GM06990 (cell line): Measurements from ENCODE around the gene VPS35.

Source experiments
- DNase-seq: peaks from one replicate; pipeline ENCODE4 v3.0.0-alpha.2; 2011; ENCODE audit not compliant: insufficient read length; ENCODE audit errors: extremely low read depth
- H3K27me3 ChIP-seq: replicated peaks from 2 replicates; pipeline ENCODE4 v1.6.0; 2011; ENCODE audit warnings: low read length; ENCODE audit not compliant: control insufficient read depth, insufficient read depth
- H3K36me3 ChIP-seq: 2 replicates; pipeline ENCODE4 v1.5.1; 2011; ENCODE audit warnings: low read length; ENCODE audit not compliant: control insufficient read depth, insufficient read depth
- H3K4me3 ChIP-seq: replicated peaks from 2 replicates; pipeline ENCODE4 v1.5.1; 2011; ENCODE audit warnings: low read depth, mild to moderate bottlenecking, control low read depth, low read length
- CTCF ChIP-seq: IDR thresholded peaks from 2 replicates; pipeline ENCODE4 v1.5.1; 2011; ENCODE audit warnings: low read length, control low read depth, mild to moderate bottlenecking, inconsistent platforms; ENCODE audit not compliant: insufficient read depth, poor library complexity, severe bottlenecking

The VPS35 gene

GRCh38 chr16:46700048-46700447 lies 11.1 kb upstream of the VPS35 start:
- Histone ChIP-seq H3K36me3 (peaks cover 15% of the 10 kb centered on the region), H3K27me3 (no peaks in the 10 kb centered on the region), H3K4me3 (no peak overlapping the region)
- no peak for DNase-seq
- TF ChIP-seq CTCF = no peak

- Histone ChIP-seq H3K4me3 (no peak overlapping the region), H3K36me3 (peaks cover 17% of the 10 kb centered on the region), H3K27me3 (no peaks in the 10 kb centered on the region)
- no peak for TF ChIP-seq CTCF
- no peak for DNase-seq
Measured at GRCh38 chr16:46696957-46697356, 8.0 kb upstream of the VPS35 start.

GRCh38 chr16:46695937-46696336 lies 7.0 kb upstream of the VPS35 start:
- no peak overlapping the region for H3K4me3 ChIP-seq
- no peak for DNase-seq
- H3K36me3 ChIP-seq = peaks cover 17% of the 10 kb centered on the region
- no peak for TF ChIP-seq CTCF
- H3K27me3 ChIP-seq = no peaks in the 10 kb centered on the region

GRCh38 chr16:46693598-46693997 lies 4.6 kb upstream of the VPS35 start:
- no peaks in the 10 kb centered on the region for H3K27me3 ChIP-seq
- TF ChIP-seq CTCF = no peak
- no peak overlapping the region for H3K4me3 ChIP-seq
- H3K36me3 ChIP-seq = peaks cover 14% of the 10 kb centered on the region
- no peak for DNase-seq

GRCh38 chr16:46691726-46692125 lies 2.7 kb upstream of the VPS35 start:
- H3K27me3 ChIP-seq = no peaks in the 10 kb centered on the region
- peak overlapping the region; percentile 95 for H3K4me3 ChIP-seq
- peaks cover 11% of the 10 kb centered on the region; the same call in 1 of the 2 replicates for H3K36me3 ChIP-seq
- DNase-seq = no peak
- TF ChIP-seq CTCF = no peak
